Activated CD4-positive, alpha-beta memory T cell treated with anti-CD3 and anti-CD28 coated beads, Interleukin-2, amount 10 ng/mL, durations not matched to agents 7 days and 5 days (primary cell): ENCODE results near the gene PDGFA. TPM values are rescaled to one million over a fixed set of nuclear protein-coding genes. Genes with fewer than 3 reads are reported as not detected.
"Not testable (repeated sequence)": the region's sequence is repeated elsewhere in the genome, so short reads cannot be mapped to it uniquely, and the experiment has no call there.

ENCODE experiments used
- CTCF ChIA-PET: fragments of 350-600 bp; sonication (Branson Sonifier 250); formaldehyde crosslinking; loops from one replicate; lab custom pipeline; 2021; ENCODE audit warnings: antibody characterized with exemption, inconsistent platforms; lab: Charles Lee
- POLR2A ChIA-PET: fragments of 350-600 bp; sonication (Branson Sonifier 250); formaldehyde crosslinking; loops from one replicate; lab custom pipeline; 2021; ENCODE audit warnings: antibody characterized with exemption; lab: Charles Lee
- DNase-seq: peaks from one replicate; pipeline ENCODE4 v3.0.0-alpha.2; 2020
- H3K27ac Mint-ChIP-seq: one replicate; pipeline ENCODE4 v1.8.0; 2021; ENCODE audit warnings: mild to moderate bottlenecking, mixed read lengths
- H3K27me3 Mint-ChIP-seq: one replicate; pipeline ENCODE4 v1.8.0; 2021; ENCODE audit warnings: mixed read lengths
- H3K36me3 Mint-ChIP-seq: one replicate; pipeline ENCODE4 v1.8.0; 2021; ENCODE audit warnings: low read depth, mixed read lengths
- H3K4me1 Mint-ChIP-seq: one replicate; pipeline ENCODE4 v1.8.0; 2021; ENCODE audit warnings: mixed read lengths
- H3K4me3 Mint-ChIP-seq: one replicate; pipeline ENCODE4 v1.8.0; 2021; ENCODE audit warnings: mild to moderate bottlenecking, mixed read lengths
- H3K9me3 Mint-ChIP-seq: one replicate; pipeline ENCODE4 v1.8.0; 2021; ENCODE audit warnings: mixed read lengths
- total RNA-seq, 2 experiments: library from RNA; stranded (reverse); gene quantifications; one replicate each; pipeline ENCODE4 v1.2.3, GENCODE V29; 2021

PDGFA gene
- total RNA-seq, 2 experiments from 2014 or later: 0.70 to 0.73 TPM

GRCh38 chr7:557558-557881, 37.9 kb upstream of the PDGFA start:
- ChIA-PET CTCF (no interaction called here), POLR2A (no interaction called here)
- DNase-seq: no peak
- Mint-ChIP-seq H3K36me3 (no peaks in the 10 kb centered on the region), H3K27me3 (no peaks in the 10 kb centered on the region), H3K27ac (no peak overlapping the region), H3K4me3 (no peak overlapping the region), H3K9me3 (no peaks in the 10 kb centered on the region), H3K4me1 (no peaks in the 10 kb centered on the region)

GRCh38 chr7:556837-557557, 37.4 kb upstream of the PDGFA start:
- H3K4me1 Mint-ChIP-seq: no peaks in the 10 kb centered on the region

GRCh38 chr7:556291-556826, 36.7 kb upstream of the PDGFA start:
- ChIA-PET POLR2A (no interaction called here), CTCF (no interaction called here)
- H3K36me3 Mint-ChIP-seq: no peaks in the 10 kb centered on the region
- no peak overlapping the region for H3K27ac Mint-ChIP-seq
- H3K9me3 Mint-ChIP-seq: no peaks in the 10 kb centered on the region
- DNase-seq: no peak
- no peak overlapping the region for H3K4me3 Mint-ChIP-seq
- no peaks in the 10 kb centered on the region for H3K4me1 Mint-ChIP-seq
- no peaks in the 10 kb centered on the region for H3K27me3 Mint-ChIP-seq

More at GRCh38 chr7:556837-557557, 37.4 kb upstream of the PDGFA start:
- no peaks in the 10 kb centered on the region for H3K27me3 Mint-ChIP-seq
- H3K9me3 Mint-ChIP-seq: no peaks in the 10 kb centered on the region
- ChIA-PET CTCF (no interaction called here), POLR2A (no interaction called here)
- H3K36me3 Mint-ChIP-seq: no peaks in the 10 kb centered on the region
- no peak overlapping the region for H3K27ac Mint-ChIP-seq
- H3K4me3 Mint-ChIP-seq: no peak overlapping the region
- DNase-seq: no peak

GRCh38 chr7:555551-556160, 36.0 kb upstream of the PDGFA start:
- Mint-ChIP-seq H3K4me1 (no peaks in the 10 kb centered on the region), H3K4me3 (no peak overlapping the region), H3K9me3 (no peaks in the 10 kb centered on the region), H3K27ac (no peak overlapping the region), H3K36me3 (no peaks in the 10 kb centered on the region), H3K27me3 (no peaks in the 10 kb centered on the region)
- no peak for DNase-seq
- CTCF ChIA-PET: no interaction called here
- POLR2A ChIA-PET: no interaction called here

GRCh38 chr7:553636-554111, 34.0 kb upstream of the PDGFA start:
- no peak overlapping the region for H3K27ac Mint-ChIP-seq

GRCh38 chr7:552868-553635, 33.4 kb upstream of the PDGFA start:
- CTCF ChIA-PET: no interaction called here
- Mint-ChIP-seq H3K27ac (no peak overlapping the region), H3K36me3 (no peaks in the 10 kb centered on the region), H3K27me3 (no peaks in the 10 kb centered on the region), H3K4me1 (no peaks in the 10 kb centered on the region), H3K9me3 (no peaks in the 10 kb centered on the region), H3K4me3 (no peak overlapping the region)
- POLR2A ChIA-PET: no interaction called here
- DNase-seq: no peak

More at GRCh38 chr7:553636-554111, 34.0 kb upstream of the PDGFA start:
- Mint-ChIP-seq H3K27me3 (no peaks in the 10 kb centered on the region), H3K4me3 (no peak overlapping the region), H3K4me1 (no peaks in the 10 kb centered on the region), H3K9me3 (no peaks in the 10 kb centered on the region), H3K36me3 (no peaks in the 10 kb centered on the region)
- CTCF ChIA-PET: no interaction called here
- no peak for DNase-seq
- POLR2A ChIA-PET: no interaction called here

- H3K36me3 Mint-ChIP-seq, H3K27me3 Mint-ChIP-seq, H3K4me1 Mint-ChIP-seq, H3K9me3 Mint-ChIP-seq, H3K4me3 Mint-ChIP-seq, H3K27ac Mint-ChIP-seq, POLR2A ChIA-PET, DNase-seq: not testable (repeated sequence)
- CTCF ChIA-PET: interaction anchor here (0.7 kb wide), 1 partner anchor 177 kb away, joined by 3 read pairs; no protein-coding TSS in a partner anchor
These were observed 32.7 kb upstream of the PDGFA start for GRCh38 chr7:552151-552867.

- H3K9me3 Mint-ChIP-seq, H3K27me3 Mint-ChIP-seq, DNase-seq, H3K4me3 Mint-ChIP-seq, H3K36me3 Mint-ChIP-seq, H3K27ac Mint-ChIP-seq, H3K4me1 Mint-ChIP-seq, POLR2A ChIA-PET: not testable (repeated sequence)
- CTCF ChIA-PET: interaction anchor here (0.7 kb wide), 1 partner anchor 178 kb away, joined by 3 read pairs; no protein-coding TSS in a partner anchor
These were observed 31.9 kb upstream of the PDGFA start for GRCh38 chr7:551615-551970.

GRCh38 chr7:550881-551614, 31.4 kb upstream of the PDGFA start:
- Mint-ChIP-seq H3K9me3 (no peaks in the 10 kb centered on the region), H3K36me3 (no peaks in the 10 kb centered on the region), H3K4me3 (no peak overlapping the region), H3K27me3 (no peaks in the 10 kb centered on the region), H3K27ac (no peak overlapping the region), H3K4me1 (no peaks in the 10 kb centered on the region)
- no peak for DNase-seq
- CTCF ChIA-PET: no interaction called here
- POLR2A ChIA-PET: no interaction called here

GRCh38 chr7:549891-550625, 30.4 kb upstream of the PDGFA start:
- Mint-ChIP-seq H3K27me3 (no peaks in the 10 kb centered on the region), H3K36me3 (no peaks in the 10 kb centered on the region), H3K27ac (no peak overlapping the region), H3K4me3 (no peak overlapping the region), H3K4me1 (no peaks in the 10 kb centered on the region), H3K9me3 (no peaks in the 10 kb centered on the region)
- DNase-seq: no peak
- POLR2A ChIA-PET: no interaction called here
- CTCF ChIA-PET: no interaction called here

- no peak overlapping the region for H3K4me3 Mint-ChIP-seq
- DNase-seq: no peak
- no peaks in the 10 kb centered on the region for H3K27me3 Mint-ChIP-seq
- CTCF ChIA-PET: no interaction called here
- POLR2A ChIA-PET: no interaction called here
- no peak overlapping the region for H3K27ac Mint-ChIP-seq
- H3K36me3 Mint-ChIP-seq: no peaks in the 10 kb centered on the region
- H3K9me3 Mint-ChIP-seq: no peaks in the 10 kb centered on the region
- no peaks in the 10 kb centered on the region for H3K4me1 Mint-ChIP-seq
These were observed 29.6 kb upstream of the PDGFA start for GRCh38 chr7:549066-549890.
